Measurements from ENCODE around the gene TRAF3IP3.

Gene TRAF3IP3, protein sequence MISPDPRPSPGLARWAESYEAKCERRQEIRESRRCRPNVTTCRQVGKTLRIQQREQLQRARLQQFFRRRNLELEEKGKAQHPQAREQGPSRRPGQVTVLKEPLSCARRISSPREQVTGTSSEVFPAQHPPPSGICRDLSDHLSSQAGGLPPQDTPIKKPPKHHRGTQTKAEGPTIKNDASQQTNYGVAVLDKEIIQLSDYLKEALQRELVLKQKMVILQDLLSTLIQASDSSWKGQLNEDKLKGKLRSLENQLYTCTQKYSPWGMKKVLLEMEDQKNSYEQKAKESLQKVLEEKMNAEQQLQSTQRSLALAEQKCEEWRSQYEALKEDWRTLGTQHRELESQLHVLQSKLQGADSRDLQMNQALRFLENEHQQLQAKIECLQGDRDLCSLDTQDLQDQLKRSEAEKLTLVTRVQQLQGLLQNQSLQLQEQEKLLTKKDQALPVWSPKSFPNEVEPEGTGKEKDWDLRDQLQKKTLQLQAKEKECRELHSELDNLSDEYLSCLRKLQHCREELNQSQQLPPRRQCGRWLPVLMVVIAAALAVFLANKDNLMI

DNA sequence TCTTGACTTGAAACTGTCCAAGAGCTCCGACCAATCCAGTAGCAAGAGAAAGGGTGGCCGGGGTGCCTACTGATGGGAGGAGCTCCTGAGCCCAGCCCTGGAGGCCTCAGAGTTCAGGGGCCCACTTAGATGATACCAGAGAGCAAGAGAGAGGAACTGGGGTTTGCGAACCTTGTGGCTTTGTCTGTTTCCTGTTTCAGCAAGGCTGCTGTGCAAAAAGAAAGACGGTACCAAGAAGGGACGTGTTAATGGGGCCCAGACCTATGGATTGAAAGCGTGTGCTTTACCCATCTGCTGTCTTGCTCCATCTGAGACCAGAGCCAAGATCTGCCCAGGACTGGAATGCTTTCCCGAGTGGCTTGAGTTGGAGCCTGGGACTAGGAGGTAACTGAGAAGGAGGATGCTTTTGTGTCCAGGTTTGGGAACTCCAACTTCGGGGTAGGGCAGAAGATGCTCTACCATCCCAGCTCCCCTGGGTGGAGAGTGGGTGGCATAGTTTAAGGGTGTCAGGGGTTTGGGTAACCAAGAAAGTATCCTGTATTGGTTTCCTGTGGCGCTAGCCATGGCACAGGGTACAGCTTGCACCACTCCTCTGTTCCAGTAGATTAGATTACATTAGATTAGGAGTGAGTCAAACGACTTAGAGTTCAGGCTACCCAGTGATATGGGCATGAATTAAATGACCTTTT is at the start of gene TRAF3IP3:
TRAF3IP3 (plus strand) TSS at position 128 of the 689 bp plus-strand sequence. CDS start 3,987 bp downstream, outside the sequence.
- DNase-seq (ENCODE audit: low spot score) = no peak
- TF ChIP-seq, protein P1, sequence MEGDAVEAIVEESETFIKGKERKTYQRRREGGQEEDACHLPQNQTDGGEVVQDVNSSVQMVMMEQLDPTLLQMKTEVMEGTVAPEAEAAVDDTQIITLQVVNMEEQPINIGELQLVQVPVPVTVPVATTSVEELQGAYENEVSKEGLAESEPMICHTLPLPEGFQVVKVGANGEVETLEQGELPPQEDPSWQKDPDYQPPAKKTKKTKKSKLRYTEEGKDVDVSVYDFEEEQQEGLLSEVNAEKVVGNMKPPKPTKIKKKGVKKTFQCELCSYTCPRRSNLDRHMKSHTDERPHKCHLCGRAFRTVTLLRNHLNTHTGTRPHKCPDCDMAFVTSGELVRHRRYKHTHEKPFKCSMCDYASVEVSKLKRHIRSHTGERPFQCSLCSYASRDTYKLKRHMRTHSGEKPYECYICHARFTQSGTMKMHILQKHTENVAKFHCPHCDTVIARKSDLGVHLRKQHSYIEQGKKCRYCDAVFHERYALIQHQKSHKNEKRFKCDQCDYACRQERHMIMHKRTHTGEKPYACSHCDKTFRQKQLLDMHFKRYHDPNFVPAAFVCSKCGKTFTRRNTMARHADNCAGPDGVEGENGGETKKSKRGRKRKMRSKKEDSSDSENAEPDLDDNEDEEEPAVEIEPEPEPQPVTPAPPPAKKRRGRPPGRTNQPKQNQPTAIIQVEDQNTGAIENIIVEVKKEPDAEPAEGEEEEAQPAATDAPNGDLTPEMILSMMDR (conservative IDR thresholded peaks at IDR 0.05; ENCODE audit: low read depth) = no peak
- POLR2A ChIA-PET (ENCODE audit: low non-redundant PET) = no interaction called here
- H3K27ac ChIP-seq = no peak within 1 kb of the TSS
- CTCF ChIA-PET = no interaction called here

DNA sequence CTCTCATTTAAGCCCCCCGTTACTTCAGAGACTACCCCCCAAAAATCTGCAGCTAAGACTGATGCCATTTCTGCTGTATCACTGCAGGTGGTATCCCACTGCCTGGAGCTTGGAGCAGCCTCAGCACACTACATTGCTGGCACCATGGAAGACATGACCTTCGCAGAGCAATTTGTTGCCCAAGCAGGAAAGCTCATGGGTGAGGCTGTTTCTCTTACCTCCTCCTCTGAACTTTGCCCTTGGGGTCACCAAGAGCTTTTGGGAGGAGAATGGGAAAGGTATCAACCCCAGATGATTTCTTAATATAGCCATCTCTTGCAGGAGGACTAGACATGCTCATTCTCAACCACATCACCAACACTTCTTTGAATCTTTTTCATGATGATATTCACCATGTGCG is 49.2 kb upstream of the TRAF3IP3 start:
- TF ChIP-seq, protein P1 (conservative IDR thresholded peaks at IDR 0.05; ENCODE audit: low read depth) = no peak
- POLR2A ChIA-PET (ENCODE audit: low non-redundant PET) = no interaction called here
- no peak overlapping the region for H3K27ac ChIP-seq
- no peak for DNase-seq (ENCODE audit: low spot score)
- CTCF ChIA-PET = no interaction called here

DNA sequence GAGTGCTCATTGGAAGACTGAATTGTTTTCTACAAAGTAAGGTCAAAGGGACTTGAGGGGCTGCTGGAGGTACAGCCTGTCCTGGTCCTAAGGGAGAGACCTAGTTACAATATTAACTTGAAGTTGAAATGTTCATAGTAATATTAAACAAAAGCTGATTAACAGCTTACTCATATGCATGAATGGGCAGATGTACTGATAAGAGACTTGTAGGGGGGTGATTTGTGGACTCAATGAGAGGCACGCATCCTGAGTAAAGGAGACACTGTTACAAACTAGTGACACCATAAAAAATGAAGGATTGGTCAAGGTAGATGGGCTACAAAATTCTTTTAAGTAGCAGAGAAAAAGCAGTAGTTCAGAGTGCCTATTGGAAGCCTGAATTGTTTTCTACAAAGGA is 48.5 kb upstream of the TRAF3IP3 start:
- no peak for DNase-seq (ENCODE audit: low spot score)
- CTCF ChIA-PET = no interaction called here
- POLR2A ChIA-PET (ENCODE audit: low non-redundant PET) = no interaction called here
- TF ChIP-seq, protein P1 (conservative IDR thresholded peaks at IDR 0.05; ENCODE audit: low read depth) = no peak
- no peak overlapping the region for H3K27ac ChIP-seq

DNA sequence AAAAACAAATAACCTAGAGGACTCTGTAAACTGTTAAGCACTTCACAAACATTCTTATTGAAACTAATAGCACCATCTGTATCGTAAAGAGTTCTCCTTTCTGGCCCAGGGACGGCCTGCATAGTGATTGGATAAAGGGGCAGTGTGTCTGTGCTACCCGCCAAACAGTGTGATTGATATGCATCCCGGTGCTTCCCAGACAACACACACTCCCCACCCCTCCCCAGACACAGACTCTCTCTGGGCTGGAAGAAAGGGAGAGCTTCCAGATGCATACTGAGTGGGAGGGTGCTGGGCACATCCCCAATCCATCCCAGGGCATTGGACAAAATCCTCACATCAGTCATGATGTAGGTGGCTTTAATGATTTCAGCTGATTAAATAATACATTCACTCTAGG is 47.6 kb upstream of the TRAF3IP3 start:
- ChIA-PET POLR2A (ENCODE audit: low non-redundant PET) (no interaction called here), CTCF (no interaction called here)
- no peak overlapping the region for H3K27ac ChIP-seq
- TF ChIP-seq, protein P1 (conservative IDR thresholded peaks at IDR 0.05; ENCODE audit: low read depth) = no peak
- DNase-seq (ENCODE audit: low spot score) = no peak

DNA sequence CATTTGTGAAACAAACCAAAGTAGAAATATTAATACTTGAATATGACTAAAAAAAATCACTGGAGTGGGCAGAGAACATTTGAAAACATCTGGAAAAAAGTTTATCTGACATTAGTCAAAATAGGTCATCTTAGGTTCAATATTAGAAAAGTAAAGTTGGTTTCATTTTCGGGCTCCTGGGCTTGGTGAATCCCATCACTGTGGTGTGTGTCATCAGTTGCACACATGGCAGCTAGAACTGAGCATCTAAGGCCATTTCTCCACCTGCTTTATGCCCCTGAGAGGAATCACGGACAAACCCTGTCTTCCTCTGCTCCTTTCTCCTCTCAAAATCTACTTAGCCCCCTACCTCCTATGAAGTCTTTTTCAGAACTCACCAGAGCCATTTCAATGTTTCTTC is 45.8 kb upstream of the TRAF3IP3 start:
- H3K27ac ChIP-seq = no peak overlapping the region
- CTCF ChIA-PET = no interaction called here
- DNase-seq (ENCODE audit: low spot score) = no peak
- POLR2A ChIA-PET (ENCODE audit: low non-redundant PET) = no interaction called here
- TF ChIP-seq, protein P1 (conservative IDR thresholded peaks at IDR 0.05; ENCODE audit: low read depth) = no peak

DNA sequence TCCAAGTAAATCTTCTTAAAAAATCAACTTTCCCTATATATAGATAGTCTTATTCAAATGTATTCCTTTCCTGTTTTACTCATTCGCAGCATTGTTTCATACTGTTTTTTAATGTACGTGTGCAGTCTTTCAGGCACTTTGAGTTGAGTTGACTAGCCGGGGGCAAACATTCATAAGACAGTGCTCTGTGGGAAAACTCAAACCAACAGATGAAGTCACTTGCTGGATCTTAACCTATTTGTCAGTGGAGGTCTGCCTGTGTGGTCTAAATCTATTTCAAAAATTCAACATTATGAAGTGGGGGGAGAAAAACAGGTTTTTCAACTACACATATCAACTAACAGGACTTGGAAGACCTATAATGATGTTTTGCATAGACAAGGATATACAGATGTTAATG is 45.0 kb upstream of the TRAF3IP3 start:
- CTCF ChIA-PET = no interaction called here
- POLR2A ChIA-PET (ENCODE audit: low non-redundant PET) = no interaction called here
- H3K27ac ChIP-seq = no peak overlapping the region
- TF ChIP-seq, protein P1 (conservative IDR thresholded peaks at IDR 0.05; ENCODE audit: low read depth) = no peak
- no peak for DNase-seq (ENCODE audit: low spot score)

All from RWPE1 (cell line).